ENCODE data around the gene PTCH1. TPM values are rescaled to one million over a fixed set of nuclear protein-coding genes. Genes with fewer than 3 reads are reported as not detected.

PTCH1 gene
- polyA plus RNA-seq, 1 donor: 7.3 TPM

DNA sequence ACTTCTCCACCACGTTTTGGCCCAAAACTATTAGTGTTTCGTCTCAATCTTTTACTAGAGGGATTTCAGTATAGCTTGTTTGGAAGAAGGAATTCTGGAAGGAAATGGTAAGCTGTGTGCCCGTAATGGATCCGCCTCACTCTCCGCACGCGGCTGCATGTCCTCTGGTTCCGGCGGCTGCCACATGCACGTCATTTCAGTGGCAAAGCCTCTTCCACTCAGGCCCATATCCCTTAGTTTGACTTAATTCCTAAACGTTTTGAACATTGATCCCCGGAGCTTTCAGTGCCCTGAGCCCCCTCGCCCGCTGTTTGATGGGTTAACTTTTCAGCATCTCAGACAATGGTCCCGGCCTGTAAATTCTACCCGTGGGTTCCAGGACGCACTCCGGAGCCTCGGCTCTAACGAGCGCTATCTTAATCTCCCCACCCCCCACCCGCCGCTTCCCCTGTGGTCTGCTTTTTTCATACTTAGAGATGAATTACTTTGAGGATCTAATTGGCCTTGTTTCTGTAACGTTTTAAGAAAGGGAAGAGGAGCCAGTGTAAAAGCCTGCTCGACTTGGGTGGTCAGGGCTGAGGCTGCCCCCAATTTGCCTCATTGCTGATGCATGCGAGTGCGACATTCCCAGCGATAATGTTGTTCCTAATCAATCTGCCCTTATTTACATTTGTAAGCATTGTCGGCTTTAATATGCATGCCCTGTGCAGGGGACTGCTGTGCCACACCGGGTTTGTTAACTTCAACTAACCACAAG lies 4.6 kb downstream of the PTCH1 start:
- peak; percentile 31 for DNase-seq

- DNase-seq: no peak
Measured at GRCh38 chr9:95511616-95511931, 5.2 kb downstream of the PTCH1 start.

DNA sequence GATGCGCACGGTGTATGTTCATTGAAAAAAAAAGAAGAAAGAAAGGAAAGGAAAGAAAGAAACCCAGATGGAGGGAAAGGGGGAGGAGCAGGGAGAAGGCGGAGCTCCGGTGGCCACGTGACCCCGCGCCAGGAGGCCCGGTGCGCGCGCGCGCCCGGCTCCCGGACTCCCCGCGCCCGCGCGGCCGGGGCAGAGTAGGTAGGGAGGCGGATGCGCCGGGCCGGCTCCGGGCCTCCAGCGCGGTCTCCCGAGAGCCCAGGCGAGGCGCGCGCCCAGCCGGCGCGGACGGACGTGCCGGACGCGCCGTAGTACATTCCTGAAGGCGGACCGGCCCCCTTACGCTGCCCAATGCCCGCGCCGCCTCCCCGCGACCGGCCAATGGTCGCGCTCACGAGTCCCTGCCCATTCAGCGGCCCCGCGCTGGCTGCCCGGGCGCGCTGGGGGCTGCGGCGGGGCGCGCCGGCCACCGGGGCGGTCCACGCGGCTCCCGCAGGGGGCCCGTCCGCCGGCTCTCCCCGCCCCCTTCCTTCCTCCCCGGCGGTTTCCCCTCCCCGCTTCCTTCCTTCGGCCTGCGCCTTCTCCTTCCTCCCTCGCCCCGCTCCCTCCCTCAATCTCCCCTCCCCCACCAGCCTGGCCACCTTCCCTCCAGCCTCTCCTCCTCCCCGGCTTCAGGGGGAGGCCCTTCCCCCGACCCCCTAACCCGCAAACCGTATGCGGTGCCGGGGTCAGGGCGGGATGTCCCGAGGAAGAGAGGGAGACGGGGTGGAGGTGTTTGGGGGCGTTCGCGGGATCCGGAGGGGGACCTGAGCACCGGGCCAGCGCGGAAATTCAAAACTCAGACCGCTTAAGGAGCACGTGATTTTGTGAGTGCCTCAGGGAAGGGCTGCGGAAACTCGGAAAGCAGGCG lies 5.8 kb downstream of the PTCH1 start:
- DNase-seq: peak; percentile 94

DNA sequence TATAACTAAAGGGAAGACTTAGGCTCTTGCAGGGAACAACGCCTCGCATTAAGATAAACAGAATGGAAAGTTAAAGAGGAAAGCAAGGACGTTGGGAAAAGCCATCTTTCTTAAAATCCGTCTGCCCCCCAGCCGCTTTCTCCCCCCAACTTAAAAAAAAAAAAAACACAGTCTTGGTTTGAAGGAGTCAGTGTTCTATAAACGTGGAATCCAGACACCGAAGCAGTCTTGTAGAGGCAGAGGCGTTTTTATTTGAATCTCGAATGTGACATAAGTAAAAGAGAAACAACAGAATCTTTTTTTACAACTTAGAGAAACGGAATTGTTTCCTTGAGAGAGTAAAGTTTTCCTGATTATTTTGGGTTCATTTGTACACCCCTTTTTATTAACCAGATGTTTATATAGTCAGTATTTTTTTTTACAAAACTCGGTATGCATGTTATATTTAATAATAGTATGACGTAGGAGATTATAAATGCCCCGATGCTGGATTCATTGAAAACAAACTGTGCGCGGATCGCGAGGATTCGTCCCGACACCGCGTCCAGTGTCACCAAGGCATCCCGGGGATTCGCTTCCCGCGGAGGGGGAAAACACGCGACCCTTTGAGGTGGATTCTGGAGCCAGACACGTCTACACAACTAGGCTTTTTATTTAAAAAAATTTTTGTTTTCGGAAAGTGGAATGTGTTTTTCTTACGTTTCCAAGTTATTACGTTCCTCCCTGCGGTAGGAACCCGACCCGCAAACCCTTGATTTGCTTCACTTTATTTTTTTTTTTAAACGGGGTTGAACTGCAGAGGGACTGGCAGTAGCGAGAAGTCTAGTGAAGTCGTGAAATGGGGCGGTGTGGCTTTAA lies 6.7 kb downstream of the PTCH1 start:
- peak; percentile 36 for DNase-seq

- DNase-seq: peak; percentile 92
Measured at GRCh38 chr9:95508968-95509850, 7.6 kb downstream of the PTCH1 start.

DNA sequence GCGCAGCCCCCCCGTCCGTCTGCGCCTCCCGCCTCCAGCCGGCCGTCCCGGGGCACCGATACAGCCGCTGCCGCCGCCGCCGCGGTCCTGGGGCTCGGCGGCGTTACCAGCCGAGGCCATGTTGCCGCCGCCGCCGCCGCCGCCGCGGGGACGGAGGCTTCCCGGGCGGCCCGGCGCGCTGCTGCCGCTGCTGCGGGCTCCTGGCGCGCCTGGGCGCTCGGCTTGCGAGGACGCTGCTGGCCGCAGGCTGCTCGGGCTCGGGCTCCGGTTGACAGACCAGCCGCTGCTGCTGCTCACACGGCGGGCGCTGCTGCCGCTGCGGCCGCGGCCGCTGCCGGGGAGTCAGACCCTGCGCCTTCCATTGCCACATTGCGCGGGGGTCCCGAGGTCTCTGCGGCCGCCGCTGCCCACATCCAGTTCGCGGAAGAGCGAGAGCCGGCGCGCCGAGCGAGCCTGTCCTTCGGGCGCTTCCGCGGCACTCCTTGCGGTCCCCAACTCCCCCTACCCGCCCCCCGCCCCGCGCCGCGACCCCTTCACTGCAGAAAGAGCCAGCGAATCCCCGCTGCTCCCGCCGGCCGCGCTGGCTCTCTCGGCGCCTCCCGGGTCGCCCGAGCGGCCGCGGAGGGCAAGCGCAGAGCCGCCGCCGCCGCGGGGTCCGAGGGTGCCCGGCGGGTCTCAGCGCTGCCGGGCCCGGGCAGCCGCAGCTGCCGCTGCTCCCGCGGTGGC lies 8.4 kb downstream of the PTCH1 start:
- DNase-seq: no peak

DNA sequence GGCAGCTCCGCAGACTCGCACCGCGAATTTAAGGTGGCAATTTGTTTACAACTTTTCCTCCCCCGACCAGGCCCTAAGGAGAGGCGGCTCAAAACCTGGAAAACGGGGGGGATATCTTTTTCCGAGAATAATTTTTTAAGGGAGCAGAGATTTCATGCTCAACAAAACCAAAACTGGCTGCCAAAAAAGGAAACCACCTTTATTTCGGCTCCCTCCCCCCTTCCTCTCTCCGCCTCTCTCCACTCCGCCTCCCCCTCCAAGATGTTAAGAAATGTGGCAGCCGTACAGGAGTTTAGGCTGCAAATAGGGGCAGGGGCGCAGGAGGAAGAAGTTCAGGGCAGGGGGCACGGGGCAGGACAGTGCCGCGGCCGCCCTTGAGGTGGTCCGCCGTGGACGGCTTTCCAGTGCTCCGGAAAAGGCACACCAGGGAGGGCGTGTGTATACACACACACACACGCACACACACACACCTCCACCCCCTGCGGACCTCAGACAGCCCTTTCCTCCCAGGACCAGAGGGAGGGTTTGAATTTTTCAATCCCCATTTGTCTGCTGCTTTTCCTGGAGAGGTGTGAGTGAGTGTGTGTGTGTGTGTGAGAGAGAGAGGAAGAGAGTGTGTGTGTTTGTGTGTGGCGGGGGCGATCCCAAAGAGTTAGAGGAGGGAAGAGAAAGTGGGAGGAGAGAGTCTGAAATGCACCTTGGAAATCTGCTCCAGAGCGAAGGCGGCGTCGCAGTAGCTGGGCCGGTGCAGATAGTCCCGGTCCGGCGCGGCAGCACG lies 9.1 kb downstream of the PTCH1 start:
- peak; percentile 74 for DNase-seq

GRCh38 chr9:95506678-95507463 lies 9.9 kb downstream of the PTCH1 start:
- peak; percentile 71 for DNase-seq

DNA sequence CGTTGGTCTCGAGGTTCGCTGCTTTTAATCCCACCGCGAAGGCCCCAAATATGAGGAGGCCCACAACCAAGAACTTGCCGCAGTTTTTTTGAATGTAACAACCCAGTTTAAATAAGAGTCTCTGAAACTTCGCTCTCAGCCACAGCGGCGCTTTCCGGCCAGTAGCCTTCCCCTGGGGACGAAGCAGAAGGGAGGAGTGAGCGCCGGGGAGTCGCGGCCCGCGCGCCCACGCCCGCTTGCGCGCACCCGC lies 10.4 kb downstream of the PTCH1 start:
- peak; percentile 70 for DNase-seq

DNA sequence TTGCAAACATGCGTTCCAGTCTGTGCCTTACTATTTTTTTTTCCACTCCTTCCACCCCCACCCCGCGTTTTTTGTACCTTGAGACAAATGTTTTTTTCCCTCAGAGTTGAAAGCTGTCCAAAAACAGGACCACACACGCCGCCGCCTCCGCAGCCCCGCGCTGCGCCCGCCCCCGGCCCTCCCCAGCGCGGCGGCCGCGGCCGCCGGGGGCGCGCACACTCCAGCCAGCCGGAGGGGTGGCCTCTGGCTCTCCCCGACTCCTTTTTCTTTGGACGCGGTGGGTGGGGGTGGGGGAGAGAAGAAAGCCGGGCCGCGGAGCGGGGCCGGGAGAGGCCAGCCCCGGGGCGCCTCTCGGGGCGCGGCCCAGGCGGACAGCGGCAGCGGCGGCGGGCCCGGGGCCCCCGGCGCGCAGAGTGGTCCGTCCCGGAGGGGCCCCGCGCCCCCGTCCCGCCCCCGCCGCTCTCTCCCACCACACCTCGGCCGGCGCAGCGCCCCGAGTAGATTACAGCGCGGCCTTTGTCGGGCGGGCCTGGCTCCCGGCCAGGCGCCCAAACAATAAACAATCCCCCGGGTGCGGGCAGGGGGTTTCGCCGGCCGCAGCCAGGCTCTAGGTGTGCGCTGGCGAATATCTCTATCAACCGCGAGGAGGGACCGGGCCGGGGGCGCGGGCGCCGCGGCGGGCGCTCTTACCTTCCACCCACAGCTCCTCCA lies 10.9 kb downstream of the PTCH1 start:
- DNase-seq: peak; percentile 79

GRCh38 chr9:95505072-95505716 lies 11.6 kb downstream of the PTCH1 start:
- no peak for DNase-seq

DNA sequence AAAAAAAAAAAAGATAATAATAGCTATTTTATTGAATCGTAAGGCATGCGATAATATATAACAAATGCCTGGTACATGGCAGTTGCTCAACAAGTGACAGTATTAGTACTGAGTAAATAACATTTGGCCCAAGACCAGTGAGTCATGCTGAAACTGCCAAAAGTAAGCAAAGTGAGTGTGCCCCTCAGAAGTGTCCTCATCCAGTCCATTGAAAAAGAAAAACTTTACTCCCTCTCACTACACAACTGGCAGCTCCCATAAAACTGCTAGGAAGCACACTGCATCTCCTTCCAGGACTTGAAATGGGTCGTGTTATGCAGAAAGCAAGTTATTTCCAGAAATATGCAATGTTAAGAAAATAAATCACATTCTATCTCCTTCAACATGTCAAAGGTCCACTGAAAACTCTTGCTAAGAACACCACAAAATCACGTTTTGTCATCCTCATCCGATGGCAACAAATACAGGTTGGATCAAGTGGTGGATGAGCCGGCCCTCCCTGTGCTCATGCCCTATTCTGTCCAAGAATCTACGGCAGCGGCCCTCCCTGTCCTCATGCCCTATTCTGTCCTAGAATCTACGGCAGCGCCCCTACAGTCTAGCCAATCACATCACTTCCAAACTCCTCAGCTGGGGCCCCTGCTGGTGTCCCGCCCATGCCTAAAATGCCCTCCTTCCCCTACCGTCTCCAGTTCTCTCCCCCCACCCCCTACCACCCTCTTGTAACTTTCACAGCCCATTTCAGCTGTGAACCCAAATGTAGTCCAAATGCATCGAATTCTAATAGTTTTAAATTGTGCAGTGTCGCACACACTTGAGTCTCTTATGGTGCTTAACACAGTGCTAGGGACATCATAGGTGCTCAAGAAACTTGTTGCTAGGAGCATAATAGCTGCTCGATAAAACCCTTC lies 12.5 kb downstream of the PTCH1 start:
- no peak for DNase-seq

DNA sequence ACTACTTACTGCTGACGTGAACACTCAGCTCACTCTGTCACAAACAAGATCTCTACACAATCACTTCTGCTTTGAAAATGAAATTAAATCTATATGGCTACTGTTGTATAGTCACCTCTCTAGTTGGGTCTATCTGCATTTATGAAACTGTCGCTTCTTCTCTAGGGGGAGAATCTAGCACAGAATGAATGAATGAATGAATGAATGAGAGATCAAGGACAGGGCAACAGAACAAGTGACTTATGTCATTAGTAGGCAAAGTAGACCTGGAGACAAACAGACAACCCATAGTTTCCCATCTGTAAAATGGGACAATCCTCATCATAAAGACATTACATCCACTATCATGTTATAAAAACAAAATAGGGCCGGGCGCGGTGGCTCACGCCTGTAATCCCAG lies 13.4 kb downstream of the PTCH1 start:
- DNase-seq: no peak

GRCh38 chr9:95502248-95502647 lies 14.5 kb downstream of the PTCH1 start:
- no peak for DNase-seq

DNA sequence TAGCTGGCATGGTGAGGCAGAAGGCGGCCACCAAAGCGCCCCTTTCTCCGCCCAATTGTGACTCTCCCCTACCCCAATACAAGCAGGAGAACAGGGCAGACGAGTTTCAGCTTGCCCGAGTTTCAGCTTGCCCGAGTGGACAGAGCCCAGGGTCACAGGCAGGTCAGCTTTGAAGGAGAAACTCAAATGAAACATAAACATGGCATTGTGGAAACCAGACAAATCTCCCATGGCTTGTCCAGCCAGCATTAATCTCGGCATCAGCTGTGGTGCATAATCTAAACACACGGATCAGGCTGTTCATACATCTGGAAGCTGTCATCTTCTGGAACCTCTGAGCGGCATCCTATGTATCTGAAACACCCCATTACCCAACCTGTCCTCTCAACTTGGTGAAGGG lies 16.9 kb downstream of the PTCH1 start:
- no peak for DNase-seq

- no peak for DNase-seq
Measured at GRCh38 chr9:95499046-95499676, 17.6 kb downstream of the PTCH1 start.

DNA sequence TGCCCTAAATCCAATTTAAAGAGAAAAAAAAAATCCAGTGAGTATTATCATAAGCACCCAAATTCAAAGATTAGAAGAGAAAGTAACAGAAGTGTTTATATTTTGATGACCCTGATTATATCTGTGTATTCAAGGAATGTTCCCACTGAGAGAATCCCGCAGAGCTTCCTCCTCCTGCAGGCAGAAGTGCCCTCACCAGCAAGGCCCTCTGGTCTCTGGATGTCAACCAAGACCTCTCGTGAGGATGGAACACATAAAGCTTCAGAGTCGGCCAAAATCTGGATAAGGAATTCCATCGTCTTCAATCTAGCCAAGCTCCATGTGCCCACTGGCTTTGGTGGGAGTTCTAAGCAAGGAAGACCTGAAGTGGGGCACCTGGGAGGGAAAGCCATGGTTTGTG lies 18.1 kb downstream of the PTCH1 start:
- no peak for DNase-seq

All from hindlimb muscle (tissue), 1 donor.